ENCODE results near the gene KLRC1. TPM values are rescaled to one million over a fixed set of nuclear protein-coding genes. Genes with fewer than 3 reads are reported as not detected.

KLRC1 gene
- total RNA-seq, 1 experiment from 2014 or later = not detected

Other genes starting within 250 kb of the KLRC1 start
- 0.56 and 0.90 TPM in 2 replicates for gene GABARAPL1, start 240.5 kb downstream of the KLRC1 start, total RNA-seq (2014; rRNA removed; shearing (Covaris generic); ENCODE audit: low replicate concordance)
- not detected in 2 replicates for gene KLRD1, start 145.5 kb downstream of the KLRC1 start, total RNA-seq (2014; rRNA removed; shearing (Covaris generic); ENCODE audit: low replicate concordance)
- not detected in 2 replicates for gene KLRK1, start 63.3 kb downstream of the KLRC1 start, total RNA-seq (2014; rRNA removed; shearing (Covaris generic); ENCODE audit: low replicate concordance)
- gene KLRC4, start 43.6 kb downstream of the KLRC1 start, total RNA-seq (2014; rRNA removed; shearing (Covaris generic); ENCODE audit: low replicate concordance) = not detected in 2 replicates
- not detected in 2 replicates for gene KLRC3, start 32.8 kb downstream of the KLRC1 start, total RNA-seq (2014; rRNA removed; shearing (Covaris generic); ENCODE audit: low replicate concordance)
- not detected in 2 replicates for gene KLRC2, start 17.4 kb downstream of the KLRC1 start, total RNA-seq (2014; rRNA removed; shearing (Covaris generic); ENCODE audit: low replicate concordance)
- gene EIF2S3B, start 52.5 kb upstream of the KLRC1 start, total RNA-seq (2014; rRNA removed; shearing (Covaris generic); ENCODE audit: low replicate concordance) = 0.78 and 1.0 TPM in 2 replicates
- gene MAGOHB, start 160.2 kb upstream of the KLRC1 start, total RNA-seq (2014; rRNA removed; shearing (Covaris generic); ENCODE audit: low replicate concordance) = 35.3 and 55.4 TPM in 2 replicates
- not detected in 2 replicates for gene STYK1, start 220.7 kb upstream of the KLRC1 start, total RNA-seq (2014; rRNA removed; shearing (Covaris generic); ENCODE audit: low replicate concordance)

All from Karpas-422 (cell line).